NCI-H1436 treated with DMSO at 0.1 percent for 48 hours (cell line): ENCODE measurements around the gene OR6B1.
"Not testable (repeated sequence)": the region's sequence is repeated elsewhere in the genome, so short reads cannot be mapped to it uniquely, and the experiment has no call there.

Source experiments
- DNase-seq: peaks from one replicate; lab custom pipeline; 2025; lab: John Stamatoyannopoulos, UW

The OR6B1 gene

GRCh38 chr7:144006029-144006691, 6.0 kb downstream of the OR6B1 start:
- no peak for DNase-seq

DNA sequence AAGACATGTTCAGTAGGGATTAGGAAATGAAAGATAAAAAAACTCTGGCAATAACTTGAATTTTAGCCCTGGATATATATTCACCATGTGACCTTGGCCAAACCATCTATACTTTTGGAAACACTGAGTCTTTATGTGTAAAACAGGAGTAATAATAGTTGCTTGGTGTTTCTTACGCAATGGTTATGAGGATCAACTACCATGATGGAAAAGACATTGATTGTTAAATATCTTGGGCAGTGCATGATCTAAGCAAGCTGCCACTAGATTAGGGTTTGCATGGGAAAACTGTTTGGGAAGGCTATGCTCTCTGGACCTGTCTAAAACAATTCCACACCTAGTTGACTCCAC, 6.5 kb downstream of the OR6B1 start:
- no peak for DNase-seq

DNA sequence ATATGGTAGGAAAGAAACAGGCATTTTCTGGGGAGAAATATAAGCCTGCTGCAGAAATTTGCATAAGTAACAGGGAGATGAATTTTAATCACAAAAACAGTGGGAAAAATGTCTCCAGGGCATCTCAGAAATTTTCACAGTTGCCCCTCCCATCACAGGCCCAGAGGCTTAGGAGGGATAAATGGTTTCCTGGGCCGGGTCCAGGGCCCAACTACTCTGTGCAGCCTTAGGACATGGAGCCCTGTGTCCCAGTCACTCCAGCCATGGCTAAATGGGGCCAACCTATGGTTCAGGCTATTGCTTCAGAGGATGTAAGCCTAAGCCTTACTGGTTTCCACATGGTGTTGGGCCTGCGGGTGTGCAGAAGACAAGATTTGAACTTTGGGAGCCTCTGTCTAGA, 9.2 kb downstream of the OR6B1 start:
- DNase-seq: no peak

GRCh38 chr7:144010061-144010460, 9.9 kb downstream of the OR6B1 start:
- not testable (repeated sequence) for DNase-seq

- not testable (repeated sequence) for DNase-seq
Measured at GRCh38 chr7:144010821-144011220, 10.7 kb downstream of the OR6B1 start.

DNA sequence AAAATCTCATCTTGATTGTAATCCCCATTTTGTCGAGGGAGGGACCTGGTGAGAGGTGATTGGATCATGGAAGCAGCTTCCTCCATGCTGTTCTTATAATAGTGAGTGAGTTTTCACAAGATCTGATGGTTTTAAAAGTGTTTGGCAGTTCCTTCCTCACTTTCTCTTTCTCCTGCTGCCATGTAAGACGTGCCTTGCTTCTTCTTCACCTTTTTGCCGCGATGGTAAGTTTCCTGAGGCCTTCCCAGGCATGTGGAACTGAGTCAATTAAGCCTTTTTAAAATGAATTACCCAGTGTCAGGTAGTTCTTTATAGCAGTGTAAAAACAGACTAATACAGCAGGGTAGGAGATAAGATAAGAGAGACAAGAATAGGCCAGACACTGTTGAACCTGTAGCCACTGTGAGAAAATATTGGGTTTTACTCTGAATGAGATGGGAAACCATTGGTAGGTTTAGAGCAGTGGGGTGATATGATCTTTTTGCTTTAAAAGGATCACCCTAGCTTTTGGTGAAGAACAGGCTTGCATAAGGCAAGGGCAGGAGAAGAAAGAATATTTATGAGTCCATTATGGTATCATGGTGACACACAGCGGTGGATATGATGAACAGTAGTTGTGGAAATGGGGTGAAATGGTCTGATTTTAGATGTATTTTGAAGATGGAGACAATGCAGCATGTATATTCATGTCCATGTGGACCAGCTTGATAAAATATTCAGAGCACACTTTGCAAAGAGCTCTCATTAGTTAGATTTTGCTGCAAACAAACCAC, 11.5 kb downstream of the OR6B1 start:
- DNase-seq: no peak

DNA sequence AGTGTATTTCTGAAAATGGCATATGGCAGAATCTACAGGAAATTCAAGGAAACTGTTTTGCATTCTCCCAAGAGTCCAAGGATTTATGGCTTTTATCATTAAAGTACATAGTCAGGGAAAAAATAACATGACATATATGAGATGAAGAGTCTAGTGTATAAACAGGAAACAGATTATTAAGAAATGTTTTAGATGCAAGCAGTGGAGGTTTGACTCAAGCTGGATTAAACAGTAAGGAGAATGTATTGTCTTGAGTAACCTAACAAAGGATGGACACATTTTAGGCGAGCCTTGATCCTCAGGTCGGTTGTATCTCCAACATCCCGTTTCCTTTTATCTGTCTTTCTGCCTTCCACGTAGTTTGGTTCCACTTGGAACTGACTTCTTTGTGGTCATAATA, 17.9 kb downstream of the OR6B1 start:
- no peak for DNase-seq

DNA sequence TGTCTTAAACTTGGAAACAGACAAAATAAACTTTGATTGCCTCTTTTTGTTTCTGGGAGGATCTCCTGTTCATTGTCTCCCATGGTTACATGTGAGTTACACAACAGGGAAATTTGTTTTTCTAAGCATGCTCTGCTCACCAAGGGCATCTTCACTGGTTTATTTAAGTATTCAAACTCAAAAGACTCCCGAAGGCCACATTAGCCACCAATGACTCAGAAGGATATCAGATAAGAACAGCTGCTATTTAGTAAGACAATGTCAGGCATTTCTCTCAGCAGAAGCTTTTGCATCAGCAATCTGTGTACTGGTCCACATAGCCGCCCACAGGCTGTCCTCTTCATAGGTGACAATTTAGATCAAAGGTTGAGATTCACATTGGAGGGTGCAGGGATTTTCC, 19.3 kb downstream of the OR6B1 start:
- DNase-seq: no peak

DNA sequence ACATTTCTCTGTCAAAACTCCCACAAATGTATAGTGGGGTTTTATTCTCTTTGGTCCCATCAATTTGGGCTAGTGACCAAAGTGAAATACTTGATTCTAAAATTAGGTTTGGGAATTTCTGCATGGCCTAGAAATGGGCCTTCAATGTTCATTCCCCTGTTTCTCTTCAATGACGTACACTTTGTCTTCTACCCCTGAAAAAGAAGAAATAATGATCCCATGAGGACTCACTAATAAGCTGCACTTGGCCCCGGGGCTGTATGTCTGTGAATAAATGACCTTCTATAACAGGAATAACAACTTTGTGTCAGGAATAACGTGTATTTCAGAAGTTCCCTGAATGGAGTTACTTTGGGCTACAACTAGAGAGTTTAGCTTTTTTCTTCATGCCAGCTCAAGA, 20.2 kb downstream of the OR6B1 start:
- DNase-seq: no peak

DNA sequence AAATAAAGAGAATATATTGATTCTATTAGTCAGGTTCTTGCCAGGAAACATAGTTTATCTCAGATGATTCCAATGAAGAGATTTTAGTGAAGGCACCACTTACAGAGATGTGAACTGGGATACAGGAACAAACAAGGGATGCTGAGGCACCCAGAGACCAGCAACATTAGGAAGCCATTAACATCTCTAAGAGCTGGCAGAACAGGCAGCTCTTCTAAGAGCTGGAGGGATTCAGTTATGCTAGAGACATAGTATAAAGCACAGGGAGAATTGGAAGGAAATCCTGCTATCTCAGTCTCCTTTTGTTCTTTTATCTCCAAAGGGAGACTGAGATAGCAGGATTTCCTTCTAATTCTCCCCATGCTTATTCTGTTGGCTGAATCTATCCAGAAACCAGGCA, 22.0 kb downstream of the OR6B1 start:
- no peak for DNase-seq

DNA sequence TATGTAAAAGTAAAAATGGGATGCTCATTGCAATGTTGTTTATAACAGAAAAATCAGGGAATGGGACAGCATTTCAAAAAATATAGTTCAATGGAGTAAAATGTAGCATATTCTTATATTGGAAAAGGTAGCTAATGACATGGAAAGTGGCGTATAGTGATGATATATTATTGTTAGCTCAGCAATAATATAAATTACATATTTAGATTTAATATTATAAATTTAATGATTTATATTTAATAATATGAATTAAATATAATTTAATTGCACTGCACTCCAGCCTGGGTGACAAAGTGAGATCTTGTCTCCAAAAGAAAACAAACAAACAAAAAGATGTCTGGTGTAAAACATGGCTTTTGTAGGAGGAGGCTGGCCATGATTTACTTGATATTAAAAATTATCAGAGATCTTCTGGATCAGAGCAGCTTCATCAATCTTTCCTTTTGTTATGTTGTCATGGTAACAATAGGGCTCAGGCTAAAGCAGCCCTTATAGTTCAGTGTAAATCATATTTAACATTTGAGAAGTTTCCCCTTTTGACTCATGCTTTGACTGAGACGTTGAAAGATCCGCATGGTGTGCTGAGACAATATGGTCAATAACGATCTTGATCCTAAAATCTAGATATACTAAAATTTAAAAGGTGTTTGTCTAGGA, 23.2 kb downstream of the OR6B1 start:
- no peak for DNase-seq

GRCh38 chr7:144024213-144024612, 24.1 kb downstream of the OR6B1 start:
- no peak for DNase-seq

- DNase-seq: no peak
Measured at GRCh38 chr7:144026203-144026883, 26.2 kb downstream of the OR6B1 start.

DNA sequence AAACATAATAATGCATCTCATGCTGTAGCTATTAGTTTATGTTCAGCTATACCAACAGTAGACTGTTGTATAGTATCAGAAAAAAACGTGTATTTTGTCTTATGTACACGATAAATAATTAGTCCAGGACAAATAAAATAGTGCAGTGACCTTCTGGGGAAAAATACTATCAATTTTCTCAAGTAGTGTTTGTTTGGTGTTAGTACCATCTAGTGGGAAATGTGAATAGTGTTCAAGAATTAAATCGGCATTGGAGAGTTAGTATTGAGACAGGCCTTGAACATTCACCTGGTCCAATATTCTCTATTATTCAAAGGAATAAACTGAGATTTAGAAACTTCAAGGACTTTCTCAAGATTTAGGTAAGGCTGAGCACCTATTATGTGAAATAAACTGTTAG, 26.9 kb downstream of the OR6B1 start:
- no peak for DNase-seq

DNA sequence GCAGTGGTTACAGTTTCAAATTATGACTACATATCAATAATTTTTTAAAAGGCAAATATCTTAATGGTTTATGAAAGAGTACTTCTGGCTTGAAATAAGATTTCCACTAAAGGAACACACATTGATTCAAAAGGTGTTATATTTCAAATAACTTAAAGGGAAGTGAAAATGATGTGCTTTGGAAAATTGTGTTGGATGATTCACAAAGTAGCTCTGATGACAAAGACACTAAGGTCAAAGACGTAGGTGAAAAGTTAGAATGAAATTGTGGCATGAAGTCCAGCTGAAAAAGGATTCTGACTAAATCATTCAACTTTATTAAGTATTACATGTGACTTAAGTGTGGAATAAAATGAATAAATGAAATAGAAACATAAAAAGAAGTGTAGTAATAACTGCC, 27.9 kb downstream of the OR6B1 start:
- DNase-seq: no peak

- no peak for DNase-seq
Measured at GRCh38 chr7:144028547-144028946, 28.4 kb downstream of the OR6B1 start.

GRCh38 chr7:144032516-144032915, 32.4 kb downstream of the OR6B1 start:
- no peak for DNase-seq

- no peak for DNase-seq
Measured at GRCh38 chr7:144032985-144033709, 33.0 kb downstream of the OR6B1 start.

GRCh38 chr7:144035385-144035784, 35.3 kb downstream of the OR6B1 start:
- DNase-seq: no peak

DNA sequence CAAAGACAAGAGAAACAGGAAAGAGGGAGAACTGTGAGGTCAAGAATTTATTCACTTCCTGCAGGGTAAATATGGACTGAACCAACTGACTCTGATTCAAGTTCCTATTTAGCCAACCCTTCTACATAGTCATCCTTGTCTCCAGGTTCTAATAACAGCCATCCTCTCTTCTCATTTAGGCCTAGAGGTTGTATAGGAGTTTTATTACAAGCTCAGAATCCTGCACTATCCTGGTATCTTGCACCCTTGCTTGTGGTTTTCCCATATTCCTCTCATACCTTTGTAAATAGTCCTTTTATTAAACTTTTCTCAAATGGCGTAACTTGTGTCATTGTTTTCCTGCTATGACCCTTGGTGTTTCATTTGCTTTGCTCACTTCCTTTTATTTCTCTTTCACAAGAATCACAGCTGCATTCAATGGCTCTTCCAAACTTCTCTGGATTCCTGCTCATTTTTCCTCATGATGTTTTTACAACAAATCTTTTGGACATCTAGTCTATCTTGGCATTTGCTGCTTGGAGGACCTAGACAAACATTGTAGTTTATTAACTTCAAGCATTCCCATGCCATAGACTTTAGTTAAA, 36.3 kb downstream of the OR6B1 start:
- no peak for DNase-seq

DNA sequence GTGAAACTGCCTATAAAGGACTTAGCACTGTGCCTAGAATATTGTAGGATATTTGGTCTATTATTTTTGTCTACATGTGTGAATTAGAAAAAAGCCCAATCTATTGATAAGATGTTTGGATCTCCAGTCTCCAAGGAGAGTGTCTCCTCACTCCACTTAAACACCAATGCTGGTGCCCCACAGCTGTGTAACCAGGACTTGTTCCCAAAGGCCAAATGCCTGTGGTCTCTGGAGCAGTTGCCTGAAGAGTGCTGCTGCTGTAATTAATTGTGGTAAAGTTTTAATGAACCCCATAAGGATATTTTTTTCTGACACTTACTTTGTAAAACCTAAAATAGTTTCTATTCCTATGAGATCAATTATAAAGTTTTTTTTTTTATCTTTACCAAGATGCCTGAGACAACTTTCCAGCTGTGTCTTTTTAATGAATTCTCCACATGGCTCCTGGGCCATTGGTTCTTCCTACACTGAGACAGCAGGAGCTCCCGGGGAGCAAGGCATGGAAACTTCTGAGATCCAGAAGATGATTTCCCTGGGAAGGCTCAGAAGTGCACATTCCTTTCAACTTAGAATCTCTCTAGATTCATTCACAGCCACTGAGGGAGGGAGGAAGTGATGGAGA, 37.4 kb downstream of the OR6B1 start:
- DNase-seq: no peak
